Bone marrow (tissue), 2 donors: ENCODE data around the gene TIMP3.
"Not testable (repeated sequence)": the region's sequence is repeated elsewhere in the genome, so short reads cannot be mapped to it uniquely, and the experiment has no call there.

ENCODE experiments used
- DNase-seq, 2 donors: peaks; one replicate each; lab custom pipeline; 2025; lab: John Stamatoyannopoulos, UW

Gene TIMP3

DNA sequence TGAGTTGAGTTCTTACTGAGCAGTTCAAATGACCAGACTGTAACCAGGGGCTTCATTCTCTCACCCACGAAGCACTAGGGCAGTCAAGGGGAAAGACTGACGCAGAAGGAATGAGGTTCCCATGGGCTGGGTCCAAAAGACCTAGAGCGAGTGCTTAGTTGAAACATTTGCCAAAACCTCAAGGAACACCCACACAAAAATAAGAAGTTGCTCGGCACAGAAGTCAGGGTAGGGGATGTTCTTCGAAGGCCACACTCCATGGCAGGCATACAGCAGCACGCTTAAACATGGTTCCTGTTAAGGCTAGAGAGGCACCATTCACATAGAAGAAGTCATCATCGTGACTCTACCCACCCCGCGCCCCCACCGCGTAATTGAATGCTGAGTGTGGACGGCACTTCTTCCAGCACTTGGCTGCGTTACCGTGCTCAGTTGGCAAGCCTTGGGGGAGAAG is 52.9 kb downstream of the TIMP3 start:
- DNase-seq, result no peak

DNA sequence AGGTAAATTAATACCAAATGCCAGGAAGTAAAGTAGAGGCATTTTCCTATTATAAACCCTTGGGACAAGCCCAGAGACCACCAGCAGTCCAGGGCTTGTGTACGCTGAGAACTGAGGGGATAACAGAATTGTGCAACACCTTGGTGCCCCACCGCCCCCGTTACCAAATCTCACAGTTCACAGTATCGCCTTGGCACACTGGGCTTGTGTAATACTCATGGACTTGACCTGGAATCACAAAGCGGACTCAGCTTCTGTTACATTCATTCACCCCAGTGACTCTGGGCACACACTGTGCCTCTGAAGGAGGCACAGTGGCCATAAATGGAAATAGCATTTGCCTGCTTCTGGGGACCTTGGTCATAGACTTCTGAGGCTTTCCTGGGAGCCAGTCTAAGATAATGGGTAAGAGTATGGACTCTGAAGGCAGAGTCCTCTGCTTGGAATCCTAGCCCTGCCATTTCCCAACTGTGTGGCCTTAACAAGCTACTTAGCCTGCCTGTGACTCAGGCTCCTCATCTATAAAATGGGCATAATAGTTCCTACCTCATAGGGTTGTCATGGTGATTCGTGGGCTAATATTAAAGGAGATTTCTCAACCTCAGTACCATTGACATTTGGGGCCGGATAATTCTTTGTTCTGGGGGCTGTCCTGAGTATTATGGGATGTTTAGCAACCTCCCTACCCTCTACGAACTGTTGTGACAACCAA is 53.7 kb downstream of the TIMP3 start:
- no peak for DNase-seq

DNA sequence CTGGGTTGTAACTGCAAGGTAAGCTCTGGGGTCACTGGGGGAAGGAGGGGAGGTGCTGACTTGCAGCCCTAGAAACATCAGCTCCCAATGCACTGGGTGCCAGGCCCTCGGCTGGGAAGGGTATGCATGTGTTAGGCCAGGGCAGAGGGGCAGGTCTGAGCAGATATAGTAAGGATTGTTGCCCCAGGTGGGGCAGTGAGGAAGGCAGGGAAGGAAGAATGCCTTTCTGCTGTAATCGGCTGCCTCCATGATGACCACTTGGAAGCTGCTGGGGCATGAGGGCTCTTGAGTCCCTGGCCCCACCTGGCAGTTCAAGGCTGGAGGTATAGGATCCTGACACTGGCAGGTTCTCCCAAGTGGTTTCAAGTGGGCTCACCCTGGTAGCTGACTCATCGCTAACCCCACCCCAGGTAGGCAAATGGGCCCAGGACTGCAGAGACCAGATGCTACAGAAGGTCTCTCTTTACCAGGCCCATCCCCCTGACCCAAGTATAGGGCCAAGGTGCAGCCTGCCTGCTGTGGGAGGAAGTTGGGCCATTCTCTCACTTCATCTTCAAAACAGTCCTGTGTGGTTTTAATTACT is 56.7 kb downstream of the TIMP3 start:
- DNase-seq, result no peak

DNA sequence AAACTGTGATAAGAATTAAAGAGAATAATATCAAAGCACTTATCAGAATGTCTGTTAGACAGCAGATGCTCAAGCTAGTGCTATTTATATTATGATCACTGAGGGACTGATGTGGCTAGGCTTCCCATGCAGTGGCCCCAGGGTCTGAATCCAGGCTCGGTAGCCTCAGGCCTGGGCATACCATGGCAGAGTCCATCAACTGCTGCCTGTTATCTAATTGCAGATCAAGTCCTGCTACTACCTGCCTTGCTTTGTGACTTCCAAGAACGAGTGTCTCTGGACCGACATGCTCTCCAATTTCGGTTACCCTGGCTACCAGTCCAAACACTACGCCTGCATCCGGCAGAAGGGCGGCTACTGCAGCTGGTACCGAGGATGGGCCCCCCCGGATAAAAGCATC is 57.5 kb downstream of the TIMP3 start:
- no peak for DNase-seq

DNA sequence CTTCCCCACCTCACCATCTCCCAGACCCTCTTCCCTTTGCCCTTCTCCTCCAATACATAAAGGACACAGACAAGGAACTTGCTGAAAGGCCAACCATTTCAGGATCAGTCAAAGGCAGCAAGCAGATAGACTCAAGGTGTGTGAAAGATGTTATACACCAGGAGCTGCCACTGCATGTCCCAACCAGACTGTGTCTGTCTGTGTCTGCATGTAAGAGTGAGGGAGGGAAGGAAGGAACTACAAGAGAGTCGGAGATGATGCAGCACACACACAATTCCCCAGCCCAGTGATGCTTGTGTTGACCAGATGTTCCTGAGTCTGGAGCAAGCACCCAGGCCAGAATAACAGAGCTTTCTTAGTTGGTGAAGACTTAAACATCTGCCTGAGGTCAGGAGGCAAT is 58.2 kb downstream of the TIMP3 start:
- DNase-seq, result no peak

DNA sequence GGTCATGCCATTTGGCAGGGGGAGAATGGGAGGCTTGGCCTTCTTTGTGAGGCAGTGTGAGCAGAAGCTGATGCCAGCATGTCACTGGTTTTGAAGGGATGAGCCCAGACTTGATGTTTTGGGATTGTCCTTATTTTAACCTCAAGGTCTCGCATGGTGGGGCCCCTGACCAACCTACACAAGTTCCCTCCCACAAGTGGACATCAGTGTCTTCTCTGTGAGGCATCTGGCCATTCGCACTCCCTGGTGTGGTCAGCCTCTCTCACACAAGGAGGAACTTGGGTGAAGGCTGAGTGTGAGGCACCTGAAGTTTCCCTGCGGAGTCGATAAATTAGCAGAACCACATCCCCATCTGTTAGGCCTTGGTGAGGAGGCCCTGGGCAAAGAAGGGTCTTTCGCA is 59.8 kb downstream of the TIMP3 start:
- DNase-seq, result no peak

DNA sequence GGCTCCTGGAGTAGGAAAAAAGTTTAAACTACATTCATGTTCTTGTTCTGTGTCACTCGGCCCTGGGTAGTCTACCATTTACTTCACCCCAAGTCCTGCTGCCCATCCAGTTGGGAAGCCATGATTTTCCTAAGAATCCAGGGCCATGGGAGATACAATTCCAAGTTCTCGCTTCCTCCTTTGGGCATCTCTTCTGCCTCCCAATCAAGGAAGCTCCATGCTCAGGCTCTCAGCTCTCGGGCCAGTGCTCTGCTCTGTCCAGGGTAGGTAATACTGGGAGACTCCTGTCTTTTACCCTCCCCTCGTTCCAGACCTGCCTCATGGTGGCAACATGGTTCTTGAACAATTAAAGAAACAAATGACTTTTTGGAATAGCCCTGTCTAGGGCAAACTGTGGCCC is 60.6 kb downstream of the TIMP3 start:
- no peak for DNase-seq

DNA sequence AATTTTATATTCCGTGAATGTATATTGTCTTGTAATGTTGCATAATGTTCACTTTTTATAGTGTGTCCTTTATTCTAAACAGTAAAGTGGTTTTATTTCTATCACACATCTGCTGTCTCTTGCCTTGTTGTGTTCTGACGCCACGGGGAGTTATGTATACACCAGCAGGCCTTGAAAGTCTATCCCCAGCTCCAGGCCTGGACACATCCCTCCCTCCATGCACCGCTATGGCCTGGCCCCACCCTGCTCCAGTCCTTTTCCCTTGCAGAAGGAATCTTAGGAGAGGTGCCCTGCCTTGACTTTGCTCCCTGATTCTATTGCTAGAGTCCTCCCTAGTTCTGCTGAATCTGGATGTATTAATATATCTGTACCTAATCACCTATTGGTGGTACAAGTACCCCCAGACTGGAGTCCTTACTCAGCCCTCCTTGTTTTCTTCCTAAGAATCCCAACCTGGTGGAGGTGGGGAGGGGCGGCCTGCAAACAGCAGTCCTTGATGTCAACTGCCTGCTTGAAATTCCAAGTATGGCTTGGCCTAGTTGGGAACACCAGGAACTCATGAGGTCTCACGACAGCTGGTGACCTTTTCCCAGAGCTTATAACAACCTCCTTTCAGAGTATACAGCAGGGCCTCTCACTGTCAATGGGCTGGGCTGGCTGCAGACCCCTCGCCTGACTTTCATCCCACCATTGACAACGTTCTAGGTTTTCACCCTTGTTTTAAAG is 61.6 kb downstream of the TIMP3 start:
- no peak for DNase-seq

DNA sequence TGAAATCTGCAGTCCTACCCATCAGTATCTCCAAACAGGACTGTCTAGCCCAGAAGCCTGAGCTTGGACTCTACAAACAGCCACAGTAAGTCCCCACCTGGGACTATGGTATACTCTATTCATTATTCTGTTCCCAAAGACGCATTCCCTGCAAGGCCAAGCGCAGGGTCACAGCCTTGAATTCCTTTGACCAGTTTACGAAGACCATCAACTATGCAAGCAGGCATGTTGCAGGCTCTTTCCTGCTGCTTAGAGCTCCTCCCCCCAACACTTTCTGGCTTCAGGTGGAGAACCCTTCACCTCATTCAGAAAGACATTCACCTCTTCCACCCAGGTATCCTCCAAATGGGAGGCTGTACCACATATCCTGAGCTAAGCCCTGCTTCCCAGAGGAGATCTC is 62.5 kb downstream of the TIMP3 start:
- DNase-seq, result no peak

DNA sequence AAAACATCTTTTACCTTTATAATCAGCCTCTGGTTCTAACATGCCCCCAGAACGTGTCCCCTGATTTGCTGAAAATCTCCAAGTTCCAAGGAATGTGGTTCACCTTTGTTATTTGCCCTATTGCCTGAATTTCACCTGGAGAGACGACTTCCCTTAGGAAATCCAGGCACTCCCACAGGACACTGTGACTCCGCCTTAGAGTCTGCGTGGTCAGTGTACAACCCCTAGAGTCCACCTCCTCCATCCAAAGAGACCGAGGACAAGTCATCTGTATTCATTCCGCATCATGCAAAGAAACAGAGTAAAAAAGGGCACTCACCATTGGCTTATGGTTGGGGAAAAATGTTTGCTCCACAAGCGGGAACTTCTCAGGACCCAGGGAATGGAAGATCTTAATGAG is 63.1 kb downstream of the TIMP3 start:
- DNase-seq, result no peak

DNA sequence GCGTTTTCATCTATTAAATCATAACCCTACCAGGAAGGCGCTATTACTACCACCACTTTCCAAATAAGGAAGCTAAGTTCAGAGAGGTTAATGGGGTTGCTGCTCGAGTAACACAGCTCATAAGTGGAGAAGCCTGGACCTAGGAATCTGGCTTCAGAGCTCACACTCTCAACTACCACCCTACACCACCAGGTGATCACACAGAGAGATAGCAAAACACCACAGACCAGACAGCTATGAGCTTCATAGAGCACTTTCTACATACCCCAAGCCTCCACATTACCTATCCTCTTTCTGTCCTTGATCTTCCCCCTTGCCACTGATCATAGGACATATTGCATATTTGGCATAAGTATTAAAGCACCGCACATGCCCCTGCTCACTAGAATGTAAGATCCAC is 65.4 kb downstream of the TIMP3 start:
- DNase-seq, result no peak

DNA sequence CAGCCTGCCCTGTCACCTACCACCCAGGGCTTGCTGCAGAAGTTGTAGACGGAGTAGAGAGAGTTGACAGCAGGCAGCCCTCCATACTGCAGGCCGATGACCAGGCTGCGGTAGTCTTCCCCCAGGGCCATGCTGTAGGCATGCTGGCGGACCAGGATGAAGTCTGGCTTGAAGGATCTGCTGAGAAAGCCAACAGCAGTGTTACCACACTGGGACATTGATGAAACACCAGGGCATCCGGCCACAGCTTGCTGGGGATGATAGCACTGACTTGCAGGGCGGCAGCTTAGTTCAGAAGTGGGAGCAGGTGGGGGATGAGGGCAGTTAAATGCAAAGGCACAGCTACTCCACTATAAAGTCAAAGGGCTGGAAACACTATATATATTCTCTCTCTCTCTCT is 67.4 kb downstream of the TIMP3 start:
- DNase-seq, result no peak

DNA sequence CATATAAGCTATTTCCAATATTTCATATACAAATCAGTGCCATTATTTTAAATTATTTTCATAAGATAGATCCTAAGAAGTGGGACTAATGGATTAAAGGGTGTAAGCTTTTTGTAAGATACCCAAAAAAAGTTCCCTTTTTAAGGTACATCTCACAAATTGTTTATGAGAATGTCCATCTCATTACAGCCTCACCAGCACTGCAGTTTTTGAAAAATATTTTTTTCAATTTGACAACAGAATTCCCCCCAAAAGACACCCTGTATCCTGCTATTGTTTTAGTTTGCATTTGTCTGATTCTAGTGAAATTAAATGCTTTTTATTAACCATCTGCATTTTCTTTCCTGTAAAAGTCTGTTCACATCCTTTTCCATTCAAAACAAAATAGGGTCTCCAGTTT is 69.0 kb downstream of the TIMP3 start:
- no peak for DNase-seq

DNA sequence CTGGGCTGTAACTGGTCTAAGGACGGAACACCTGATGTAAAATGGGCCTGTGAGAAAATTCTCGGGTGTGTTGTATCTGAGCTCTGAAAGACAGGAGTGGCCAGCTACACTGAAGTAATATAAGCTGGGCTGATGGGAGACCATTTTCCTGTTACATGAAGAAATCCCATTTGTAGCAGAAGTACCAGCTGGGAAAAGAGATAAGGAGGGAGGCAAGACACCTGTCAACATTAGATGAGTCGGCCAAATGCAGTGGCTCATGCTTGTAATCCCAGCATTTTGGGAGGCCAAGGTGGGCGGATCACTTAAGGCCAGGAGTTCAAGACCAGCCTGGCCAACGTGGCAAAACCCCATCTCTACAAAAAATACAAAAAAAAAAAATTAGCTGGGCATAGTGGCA is 72.1 kb downstream of the TIMP3 start:
- not testable (repeated sequence) for DNase-seq

DNA sequence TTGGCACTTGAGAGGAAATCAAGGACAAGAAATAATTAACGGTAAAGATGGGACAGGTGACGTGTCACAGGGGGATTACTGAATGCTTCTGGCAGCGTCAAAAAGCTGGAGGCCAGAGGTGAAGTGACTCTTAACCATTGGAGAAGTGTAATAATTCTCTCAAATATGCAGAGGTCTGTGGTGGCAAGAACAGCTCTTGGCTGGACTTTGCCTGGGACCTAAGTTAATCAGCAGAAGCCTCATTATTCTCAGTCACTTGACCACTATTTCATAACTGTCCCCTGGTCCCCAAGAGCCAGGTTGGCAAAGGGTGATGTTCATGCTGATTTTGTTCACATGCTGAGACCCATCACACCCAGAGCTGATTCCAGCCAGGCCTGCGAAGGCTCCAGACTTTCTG is 72.9 kb downstream of the TIMP3 start:
- DNase-seq, result no peak

DNA sequence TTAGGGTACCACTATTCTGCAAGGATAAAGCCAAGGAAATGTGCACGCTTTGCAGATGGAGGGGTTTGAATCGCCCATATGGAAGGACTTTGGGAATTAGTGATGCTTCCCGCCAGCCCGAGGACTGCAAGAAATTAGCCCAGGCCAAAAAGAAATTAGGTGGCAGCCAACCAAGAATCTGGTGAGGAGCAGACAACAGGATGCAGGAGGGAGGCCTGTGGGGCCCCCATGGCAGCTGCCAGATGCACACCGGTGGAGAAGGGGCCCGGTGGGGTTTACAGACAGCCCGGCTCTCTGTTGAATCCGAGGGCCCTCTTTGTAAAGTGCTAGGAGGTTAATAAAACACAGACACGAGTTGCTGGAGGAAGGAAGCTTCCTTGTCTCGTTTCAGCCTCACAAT is 73.5 kb downstream of the TIMP3 start:
- no peak for DNase-seq

DNA sequence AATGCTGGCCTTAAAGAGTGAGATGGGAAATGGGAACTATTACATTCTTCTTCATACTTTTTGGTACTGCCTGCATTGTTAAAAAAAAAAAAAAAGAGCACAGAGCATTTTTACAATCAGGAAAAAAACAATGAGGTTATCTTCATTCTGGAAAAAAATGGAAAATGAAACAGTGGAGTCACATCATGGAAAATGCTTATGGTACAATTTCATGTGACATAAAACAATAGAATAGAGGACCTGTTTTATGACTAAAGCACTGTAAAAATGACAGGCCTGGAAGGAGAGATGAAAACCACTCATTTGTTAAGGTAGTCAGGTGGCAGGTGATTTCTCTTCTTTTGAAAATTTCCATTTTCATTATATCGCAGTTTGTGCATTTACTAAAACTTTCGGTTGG is 75.0 kb downstream of the TIMP3 start:
- DNase-seq, result no peak

DNA sequence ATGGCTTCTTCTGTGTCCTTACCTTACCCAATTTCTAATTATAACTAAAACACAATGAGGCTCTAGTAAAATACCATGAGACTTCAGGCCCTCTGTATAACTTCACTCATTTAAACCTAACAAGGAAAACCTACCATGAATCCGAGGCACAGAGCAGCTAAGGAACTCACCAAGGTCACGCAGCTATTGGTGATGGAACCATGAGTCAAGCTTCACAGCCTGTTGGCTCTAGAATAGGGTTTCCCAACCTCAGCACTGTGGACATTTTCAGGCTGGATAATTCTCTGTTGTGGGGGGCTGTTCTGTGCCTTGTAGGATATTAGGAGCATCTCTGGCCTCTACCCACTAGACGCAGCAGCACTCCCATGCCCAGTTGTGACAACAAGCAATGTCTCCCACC is 75.7 kb downstream of the TIMP3 start:
- no peak for DNase-seq

DNA sequence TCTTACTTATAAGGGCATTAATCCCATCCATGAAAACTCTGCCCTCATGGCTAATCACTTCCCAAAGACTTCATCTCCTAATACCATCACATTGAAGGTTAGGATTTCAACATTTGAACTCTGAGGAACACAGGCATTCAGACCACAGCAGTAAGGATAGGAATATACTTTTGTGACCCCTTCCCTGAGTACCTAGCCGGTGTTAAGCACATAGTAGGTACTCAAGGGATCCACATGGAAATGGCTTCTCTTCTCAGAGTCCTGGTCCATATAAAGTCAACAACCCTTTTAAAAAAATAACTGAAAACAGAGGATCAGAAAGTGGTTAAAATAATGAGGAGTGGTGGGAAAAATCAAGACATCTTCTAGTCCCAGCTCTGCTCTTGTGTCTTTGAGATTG is 78.0 kb downstream of the TIMP3 start:
- DNase-seq, result no peak

DNA sequence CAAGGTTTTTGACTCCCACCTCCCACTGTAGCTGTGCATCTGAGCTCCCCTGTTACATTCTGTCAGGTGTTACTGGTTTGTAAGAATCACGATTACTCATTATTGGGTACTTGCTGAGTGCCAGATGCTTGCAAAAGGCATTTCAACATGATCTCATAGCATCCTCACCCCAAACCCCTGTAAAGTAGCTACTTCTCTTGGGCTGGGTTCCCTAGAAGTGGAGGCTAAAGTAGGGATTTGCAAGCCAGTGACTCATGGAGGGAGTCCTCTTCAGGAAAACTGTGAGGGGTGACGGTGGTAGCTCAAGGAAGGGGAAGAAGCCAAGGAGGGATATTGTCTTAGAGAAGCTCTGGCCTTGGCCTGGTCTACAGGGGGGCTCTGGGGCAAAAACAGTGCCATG is 78.6 kb downstream of the TIMP3 start:
- no peak for DNase-seq

DNA sequence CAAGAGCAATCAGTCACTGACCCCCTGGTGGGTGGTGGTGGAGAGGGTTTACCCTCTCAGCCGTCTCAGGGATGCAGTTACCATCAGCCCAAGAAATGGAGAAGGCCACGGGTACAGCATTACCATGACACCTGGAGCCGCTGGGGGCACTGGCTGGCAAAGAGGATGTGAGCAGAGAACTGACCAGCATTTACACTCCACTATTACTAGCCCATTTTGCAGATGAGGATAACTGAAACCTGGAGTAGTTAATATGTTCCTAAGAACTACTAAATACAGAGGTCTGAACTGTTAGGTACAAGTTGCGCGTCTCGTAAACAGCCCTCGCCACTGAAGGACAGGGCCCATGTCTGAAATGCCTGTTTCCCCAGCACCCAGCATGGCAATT is 79.0 kb downstream of the TIMP3 start:
- no peak for DNase-seq

DNA sequence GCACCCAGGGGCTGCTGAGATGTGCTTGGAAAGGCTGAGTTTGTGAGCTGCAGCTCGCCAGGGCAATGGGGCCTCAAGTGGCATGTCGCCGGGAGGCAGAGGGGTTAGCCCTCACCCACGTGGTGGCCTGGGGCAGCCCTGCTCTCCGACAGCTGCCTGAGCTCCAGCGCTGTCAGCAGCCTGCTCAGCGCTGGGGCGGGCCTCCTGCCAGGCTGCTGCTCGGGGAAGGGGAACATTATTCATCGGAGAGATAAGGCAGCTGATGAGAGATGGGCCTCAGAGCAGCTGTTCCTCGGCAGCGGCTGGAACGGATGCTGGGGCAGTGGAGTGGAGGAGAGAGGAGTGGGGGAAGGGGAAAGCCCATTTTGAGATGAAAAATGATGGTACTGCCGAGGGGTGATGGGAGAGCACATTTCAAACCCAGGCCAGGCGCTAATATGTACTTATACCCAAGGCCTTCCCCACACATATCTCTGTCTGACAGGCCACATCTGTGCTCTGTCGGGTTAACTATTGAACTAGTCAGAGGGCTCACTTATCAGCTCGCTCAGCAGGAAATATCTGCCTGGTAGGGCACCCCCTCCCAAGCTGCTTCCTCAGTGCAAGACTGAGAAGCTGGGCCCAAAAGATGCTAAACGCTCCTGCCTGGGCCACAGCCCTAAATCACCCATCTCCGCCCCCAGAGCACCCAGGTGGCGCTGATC is 79.5 kb downstream of the TIMP3 start:
- DNase-seq, result peak in 1 of 2 donors; percentile 89

DNA sequence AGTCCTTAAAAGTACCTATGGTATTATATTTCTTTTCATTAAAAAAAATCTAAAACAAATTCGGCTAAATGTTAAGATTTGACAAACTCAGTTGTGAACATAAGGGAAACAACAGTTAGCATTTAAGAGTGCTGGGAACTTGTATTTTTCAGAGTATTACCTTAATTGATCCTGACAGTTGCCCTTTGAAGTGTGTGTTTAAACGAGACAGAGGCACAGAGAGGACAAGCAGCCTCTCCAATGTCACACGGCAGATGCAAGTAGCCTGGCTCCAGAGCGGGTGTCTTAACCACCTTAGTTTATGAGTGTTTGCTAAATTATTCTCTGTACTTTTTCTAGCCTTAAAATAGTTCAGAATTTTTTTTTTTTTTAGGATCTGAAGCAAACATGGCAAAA is 80.9 kb downstream of the TIMP3 start:
- no peak for DNase-seq
